Activated naive CD8-positive, alpha-beta T cell treated with anti-CD3 and anti-CD28 coated beads for 36 hours (primary cell): ENCODE data around the gene GPC6. TPM values are rescaled to one million over a fixed set of nuclear protein-coding genes. Genes with fewer than 3 reads are reported as not detected.
"Not testable (repeated sequence)": the region's sequence is repeated elsewhere in the genome, so short reads cannot be mapped to it uniquely, and the experiment has no call there.

Experiments used
- DNase-seq: peaks from one replicate; pipeline ENCODE4 v3.0.0; 2021
- H3K27ac Mint-ChIP-seq: one replicate; pipeline ENCODE4 v1.8.0; 2022; ENCODE audit warnings: mild to moderate bottlenecking, moderate library complexity, mixed read lengths
- H3K27me3 Mint-ChIP-seq: one replicate; pipeline ENCODE4 v1.8.0; 2022; ENCODE audit warnings: mild to moderate bottlenecking, mixed read lengths
- H3K36me3 Mint-ChIP-seq: one replicate; pipeline ENCODE4 v1.8.0; 2021; ENCODE audit warnings: mild to moderate bottlenecking, mixed read lengths
- H3K4me1 Mint-ChIP-seq: one replicate; pipeline ENCODE4 v1.8.0; 2021; ENCODE audit warnings: mixed read lengths
- H3K4me3 Mint-ChIP-seq: one replicate; pipeline ENCODE4 v1.8.0; 2022; ENCODE audit warnings: mild to moderate bottlenecking, moderate library complexity, mixed read lengths
- H3K9me3 Mint-ChIP-seq: one replicate; pipeline ENCODE4 v1.8.0; 2022; ENCODE audit warnings: mixed read lengths
- total RNA-seq, 2 experiments: library from RNA; stranded (reverse); gene quantifications; one replicate each; pipeline ENCODE4 v1.2.3, GENCODE V29; 2021

Gene GPC6
- total RNA-seq, 2 experiments from 2014 or later: not detected

DNA sequence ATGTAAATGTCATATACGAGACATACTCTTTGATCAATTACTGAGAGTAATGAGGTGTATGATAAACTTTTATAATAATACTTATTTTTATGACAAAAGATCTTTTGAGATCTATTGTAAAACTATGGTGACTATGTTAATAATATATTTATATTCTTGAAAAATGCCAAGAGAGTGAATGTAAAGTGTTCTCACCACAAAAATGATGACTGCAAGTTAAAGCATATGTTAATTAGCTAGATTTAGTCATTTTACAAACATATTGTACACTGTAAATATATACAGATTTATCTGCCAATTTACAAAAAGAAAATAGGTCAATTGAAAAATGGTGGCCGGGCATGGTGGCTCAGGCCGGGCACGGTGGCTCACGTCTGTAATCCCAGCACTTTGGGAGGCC, 81.0 kb downstream of the GPC6 start:
- Mint-ChIP-seq H3K9me3 (no peaks in the 10 kb centered on the region), H3K4me1 (no peaks in the 10 kb centered on the region), H3K27me3 (no peaks in the 10 kb centered on the region), H3K27ac (no peak overlapping the region), H3K4me3 (no peak overlapping the region), H3K36me3 (no peaks in the 10 kb centered on the region)
- no peak for DNase-seq

DNA sequence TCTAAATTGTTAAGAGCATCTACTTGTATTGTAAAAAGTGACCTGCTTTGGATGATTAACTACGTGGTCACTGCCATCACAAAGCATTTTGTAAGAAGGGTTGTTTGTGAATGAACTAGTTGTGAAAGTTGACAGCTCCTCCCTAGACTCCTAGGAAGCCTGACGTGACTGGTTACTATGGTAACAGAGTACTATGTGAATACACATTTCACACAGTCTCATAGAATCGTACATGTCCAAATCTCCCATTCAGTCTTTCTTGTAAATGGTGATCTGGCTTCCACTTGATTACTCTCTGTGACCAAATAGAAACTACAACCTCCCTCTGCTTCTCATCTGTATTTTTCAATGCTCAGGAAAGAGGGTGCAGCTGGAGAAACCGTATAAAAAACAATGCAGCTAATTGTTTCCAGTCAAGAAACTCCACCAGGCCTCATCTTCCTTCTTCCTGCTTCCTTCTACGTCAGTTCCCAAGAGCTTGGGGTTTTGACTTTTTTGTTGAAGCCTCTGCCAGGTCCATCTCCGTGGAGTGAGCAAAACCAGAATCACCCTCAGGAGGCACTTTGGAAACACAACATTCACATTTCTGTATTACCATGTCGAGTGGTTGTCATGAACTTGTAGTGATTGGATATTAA, 83.4 kb downstream of the GPC6 start:
- Mint-ChIP-seq H3K9me3 (peaks cover 1% of the 10 kb centered on the region), H3K27me3 (no peaks in the 10 kb centered on the region), H3K4me1 (no peaks in the 10 kb centered on the region), H3K36me3 (no peaks in the 10 kb centered on the region), H3K27ac (no peak overlapping the region), H3K4me3 (no peak overlapping the region)
- DNase-seq: no peak

DNA sequence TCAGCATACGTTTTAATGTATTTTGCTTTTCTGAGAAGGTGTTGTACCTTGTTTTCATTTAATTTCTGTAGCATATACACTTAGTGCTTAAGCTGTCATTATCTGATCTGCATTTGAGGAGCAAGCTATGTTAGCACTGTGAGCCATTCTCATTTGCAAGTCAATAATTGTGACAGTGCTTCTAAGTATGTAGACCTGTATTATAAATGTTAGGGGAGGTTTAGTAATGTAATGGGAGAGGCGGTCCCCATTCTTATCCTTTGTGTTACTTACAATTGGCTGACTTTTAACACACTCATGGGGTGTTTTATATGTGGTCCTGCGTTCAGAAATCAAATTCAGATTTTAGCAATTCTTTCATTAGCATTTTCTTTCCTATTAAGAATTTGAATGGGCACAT, 90.2 kb downstream of the GPC6 start:
- Mint-ChIP-seq H3K36me3 (no peaks in the 10 kb centered on the region), H3K27ac (no peak overlapping the region), H3K9me3 (peaks cover 1% of the 10 kb centered on the region), H3K4me3 (no peak overlapping the region), H3K27me3 (peaks cover 3% of the 10 kb centered on the region), H3K4me1 (no peaks in the 10 kb centered on the region)
- DNase-seq: no peak

DNA sequence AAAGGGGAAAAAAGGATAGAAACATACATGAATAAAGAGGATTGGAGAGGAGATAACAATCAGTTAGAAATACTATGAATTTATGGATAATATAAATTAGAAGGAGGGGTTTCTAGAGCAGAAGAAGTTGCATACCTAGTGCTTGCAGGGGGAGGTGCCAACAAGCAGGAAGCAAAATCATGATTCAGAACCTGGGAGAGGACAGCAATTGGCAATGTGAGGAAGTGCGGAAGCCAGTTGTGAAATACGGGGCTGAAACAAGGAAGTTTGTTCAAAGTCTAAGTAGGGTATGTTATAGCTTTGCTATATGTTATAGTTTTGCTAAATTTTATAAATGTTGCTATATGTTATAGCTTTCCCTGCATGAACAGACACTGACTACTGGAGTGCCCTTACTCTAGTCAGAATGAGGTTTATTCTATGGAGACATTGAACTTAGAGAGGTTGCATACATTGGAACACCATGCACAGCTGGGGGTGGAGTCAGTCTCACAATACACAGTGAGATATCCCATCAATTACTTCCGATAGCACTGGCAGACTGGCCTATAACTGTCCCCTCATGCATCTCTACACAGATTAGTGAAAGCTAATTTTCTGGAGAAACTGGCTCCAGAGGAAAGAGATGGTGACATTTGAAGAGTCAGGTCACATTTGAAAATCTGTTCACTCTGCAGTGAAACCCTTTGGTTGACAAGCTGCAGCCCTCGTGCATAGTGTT, 92.1 kb downstream of the GPC6 start:
- Mint-ChIP-seq H3K27me3 (peaks cover 3% of the 10 kb centered on the region), H3K27ac (no peak overlapping the region), H3K9me3 (peaks cover 1% of the 10 kb centered on the region), H3K4me1 (no peaks in the 10 kb centered on the region), H3K36me3 (no peaks in the 10 kb centered on the region), H3K4me3 (no peak overlapping the region)
- DNase-seq: no peak

DNA sequence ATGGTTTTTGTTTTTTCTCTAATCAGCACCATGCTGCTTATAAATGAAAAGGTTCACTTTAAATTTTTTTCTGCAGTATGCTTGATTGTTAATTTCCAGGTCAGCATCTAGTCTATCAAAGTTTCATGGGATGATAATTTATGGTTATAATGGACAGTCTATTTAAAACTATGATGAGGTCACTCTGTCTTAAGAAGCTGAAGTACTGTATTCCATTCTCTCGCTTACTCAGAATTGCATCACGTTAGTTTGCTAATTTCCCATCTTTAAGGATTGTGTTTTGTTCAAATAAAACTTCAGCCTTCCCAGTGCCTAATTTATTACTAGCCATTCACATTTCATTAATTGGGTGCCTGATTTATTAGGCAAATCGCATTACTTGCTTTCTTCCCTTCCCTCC, 94.3 kb downstream of the GPC6 start:
- Mint-ChIP-seq H3K9me3 (peaks cover 3% of the 10 kb centered on the region), H3K27ac (no peak overlapping the region), H3K4me1 (no peaks in the 10 kb centered on the region), H3K36me3 (no peaks in the 10 kb centered on the region), H3K27me3 (peaks cover 3% of the 10 kb centered on the region), H3K4me3 (no peak overlapping the region)
- no peak for DNase-seq

DNA sequence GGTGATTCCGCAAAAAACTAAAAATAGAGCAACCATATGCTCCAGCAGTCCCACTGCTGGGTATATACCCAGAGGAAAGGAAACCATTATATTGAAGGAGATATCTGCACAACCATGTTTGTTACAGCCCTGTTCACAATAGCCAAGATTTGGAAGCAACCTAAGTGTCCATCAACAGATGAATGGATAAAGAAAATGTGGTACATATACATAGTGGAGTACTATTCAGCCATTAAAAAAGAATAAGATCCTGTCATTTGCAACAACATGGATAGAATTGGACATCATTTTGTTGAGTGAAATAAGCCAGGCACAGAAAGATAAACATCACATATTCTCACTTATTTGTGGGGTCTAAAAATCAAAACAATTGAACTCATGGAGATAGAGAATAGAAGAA, 97.3 kb downstream of the GPC6 start:
- not testable (repeated sequence) for H3K27ac Mint-ChIP-seq, H3K4me3 Mint-ChIP-seq, DNase-seq, H3K27me3 Mint-ChIP-seq, H3K9me3 Mint-ChIP-seq, H3K4me1 Mint-ChIP-seq, H3K36me3 Mint-ChIP-seq

DNA sequence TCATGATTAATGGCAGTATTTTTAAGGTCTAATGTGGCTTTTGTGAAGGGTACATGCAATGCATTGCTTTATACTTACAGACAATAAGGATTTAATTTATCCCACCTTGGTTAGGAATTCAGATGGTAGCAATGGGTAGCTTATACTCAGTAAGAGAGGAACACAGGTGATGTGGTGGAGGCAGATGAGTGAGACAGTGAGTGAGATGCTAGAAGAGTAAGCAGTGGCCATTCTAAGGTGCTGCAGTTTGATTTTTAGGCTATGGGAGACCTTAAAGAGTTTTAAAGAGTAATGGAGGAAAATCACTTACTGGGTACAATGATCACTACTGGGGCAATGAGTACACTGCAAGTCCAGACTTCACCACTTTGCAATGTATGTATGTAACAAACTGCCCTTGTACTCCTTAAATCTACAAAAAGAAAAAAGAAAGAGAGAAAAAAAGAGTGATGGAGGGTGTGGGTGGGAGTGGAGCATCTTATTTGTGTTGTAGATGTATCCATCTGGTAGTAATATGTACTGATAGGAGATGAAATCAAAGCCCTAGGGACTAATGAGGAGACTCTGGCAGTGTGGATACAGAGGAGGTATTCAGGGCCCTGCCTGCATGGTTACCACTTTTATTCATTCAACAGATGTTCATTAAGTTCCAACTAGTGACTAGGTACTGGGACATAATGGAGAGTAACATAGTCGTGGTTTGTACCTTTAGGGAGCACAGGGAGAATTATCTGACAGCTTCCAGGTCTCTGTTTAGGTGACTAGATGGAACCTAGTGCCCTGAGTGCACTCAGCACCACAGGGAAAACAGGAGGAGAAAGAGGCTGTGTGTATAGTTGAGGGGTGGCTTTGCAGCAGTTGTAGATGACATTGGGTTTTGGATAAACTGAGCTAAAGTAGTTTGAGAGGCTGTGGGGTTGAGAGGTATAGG, 99.0 kb downstream of the GPC6 start:
- no peak overlapping the region for H3K4me3 Mint-ChIP-seq
- DNase-seq: no peak
- H3K27ac Mint-ChIP-seq: no peak overlapping the region
- H3K9me3 Mint-ChIP-seq: peaks cover 3% of the 10 kb centered on the region
- H3K27me3 Mint-ChIP-seq: no peaks in the 10 kb centered on the region
- no peaks in the 10 kb centered on the region for H3K36me3 Mint-ChIP-seq
- no peaks in the 10 kb centered on the region for H3K4me1 Mint-ChIP-seq

DNA sequence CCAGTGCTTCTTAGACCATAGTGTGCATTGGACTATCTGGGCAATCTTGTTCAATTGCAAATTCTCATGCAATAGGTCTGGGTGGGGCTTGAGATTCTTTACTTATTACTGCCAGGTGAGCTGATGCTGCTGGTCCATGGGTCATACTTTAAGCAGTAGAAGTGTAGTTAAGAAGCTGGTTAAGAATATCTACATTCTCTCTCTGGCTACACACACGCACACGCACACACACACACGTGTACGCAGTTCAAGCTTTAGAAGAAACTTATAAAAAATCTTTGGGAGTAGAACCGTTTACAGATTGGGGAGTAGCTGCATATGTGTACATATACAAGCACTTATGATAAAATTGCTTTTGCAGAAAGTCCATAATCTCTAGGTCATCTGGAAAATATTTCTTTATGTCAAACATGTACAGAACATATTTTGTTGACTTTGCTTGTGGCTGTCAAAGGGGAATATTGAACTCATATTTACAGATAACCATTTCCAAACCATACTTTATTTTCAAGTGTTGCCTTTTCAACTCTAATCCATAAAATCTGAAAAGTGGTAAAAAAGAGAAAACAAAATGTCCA, 99.7 kb downstream of the GPC6 start:
- no peak for DNase-seq
- H3K36me3 Mint-ChIP-seq: no peaks in the 10 kb centered on the region

DNA sequence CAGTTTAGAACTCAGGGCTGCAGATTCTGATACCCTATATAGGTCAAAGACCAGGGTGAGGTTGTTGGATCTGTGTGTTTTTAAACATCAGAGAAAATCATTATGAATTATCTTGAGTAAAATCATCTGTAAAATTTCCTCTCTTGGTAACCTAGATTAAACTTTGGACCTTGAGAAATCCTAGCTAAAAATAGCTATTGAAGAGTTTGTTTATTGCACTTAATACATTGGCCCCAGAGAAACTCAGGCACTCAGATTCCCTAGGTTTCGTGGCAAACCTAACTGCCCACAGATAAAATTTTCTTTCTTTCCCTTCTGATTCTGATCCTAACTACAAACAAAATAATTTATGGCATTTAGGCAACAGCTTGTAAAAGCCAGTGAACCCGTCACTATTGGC, 102.3 kb downstream of the GPC6 start:
- Mint-ChIP-seq H3K36me3 (no peaks in the 10 kb centered on the region), H3K27ac (no peak overlapping the region), H3K4me3 (no peak overlapping the region), H3K27me3 (no peaks in the 10 kb centered on the region), H3K9me3 (peaks cover 2% of the 10 kb centered on the region), H3K4me1 (no peaks in the 10 kb centered on the region)
- no peak for DNase-seq

More for the DNA sequence above, 99.7 kb downstream of the GPC6 start:
- H3K9me3 Mint-ChIP-seq: peaks cover 3% of the 10 kb centered on the region
- no peak overlapping the region for H3K4me3 Mint-ChIP-seq
- no peaks in the 10 kb centered on the region for H3K27me3 Mint-ChIP-seq
- H3K4me1 Mint-ChIP-seq: no peaks in the 10 kb centered on the region
- no peak overlapping the region for H3K27ac Mint-ChIP-seq

DNA sequence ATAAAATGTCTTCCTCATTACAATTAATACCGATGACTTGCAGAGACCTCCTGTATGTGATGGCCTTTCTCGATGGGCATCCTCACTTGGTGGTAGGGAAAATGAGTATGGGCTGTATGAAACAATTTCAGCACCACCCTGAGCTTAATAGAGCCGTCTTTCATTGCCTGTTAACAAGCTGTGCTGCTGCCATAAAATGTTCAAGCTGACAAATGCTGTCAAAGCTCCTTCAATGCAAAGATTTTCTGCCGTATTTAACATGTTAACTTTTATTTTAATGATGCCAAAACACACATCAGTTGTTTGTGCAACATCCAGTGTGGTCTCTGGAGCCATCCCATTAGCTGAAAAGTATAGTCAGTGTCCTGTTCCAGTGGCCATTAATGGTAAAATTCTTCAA, 110.1 kb downstream of the GPC6 start:
- DNase-seq: no peak
- H3K4me1 Mint-ChIP-seq: no peaks in the 10 kb centered on the region
- H3K27ac Mint-ChIP-seq: no peak overlapping the region
- H3K27me3 Mint-ChIP-seq: no peaks in the 10 kb centered on the region
- H3K4me3 Mint-ChIP-seq: no peak overlapping the region
- H3K36me3 Mint-ChIP-seq: no peaks in the 10 kb centered on the region
- peaks cover 2% of the 10 kb centered on the region for H3K9me3 Mint-ChIP-seq

DNA sequence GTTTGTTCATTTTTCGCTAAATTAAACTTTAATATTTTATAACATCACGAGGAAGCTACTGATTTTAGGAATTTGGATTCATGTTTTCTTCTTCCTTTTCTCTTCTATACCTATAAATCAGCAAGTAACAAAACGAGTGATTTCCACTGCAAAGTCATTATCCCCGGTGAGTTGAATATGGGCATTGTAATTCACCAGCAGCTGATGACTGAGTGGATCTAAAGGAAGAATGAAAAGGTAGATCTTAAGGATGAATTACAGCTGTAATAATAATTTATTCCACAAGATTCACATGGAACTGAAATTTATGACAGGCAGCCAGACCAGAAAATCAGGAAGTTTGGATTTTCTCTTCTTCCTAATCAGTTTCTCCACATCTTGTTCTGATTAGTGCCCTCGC, 111.4 kb downstream of the GPC6 start:
- Mint-ChIP-seq H3K36me3 (no peaks in the 10 kb centered on the region), H3K27ac (no peak overlapping the region), H3K4me3 (no peak overlapping the region), H3K9me3 (peaks cover 6% of the 10 kb centered on the region), H3K27me3 (no peaks in the 10 kb centered on the region), H3K4me1 (no peaks in the 10 kb centered on the region)
- DNase-seq: no peak

DNA sequence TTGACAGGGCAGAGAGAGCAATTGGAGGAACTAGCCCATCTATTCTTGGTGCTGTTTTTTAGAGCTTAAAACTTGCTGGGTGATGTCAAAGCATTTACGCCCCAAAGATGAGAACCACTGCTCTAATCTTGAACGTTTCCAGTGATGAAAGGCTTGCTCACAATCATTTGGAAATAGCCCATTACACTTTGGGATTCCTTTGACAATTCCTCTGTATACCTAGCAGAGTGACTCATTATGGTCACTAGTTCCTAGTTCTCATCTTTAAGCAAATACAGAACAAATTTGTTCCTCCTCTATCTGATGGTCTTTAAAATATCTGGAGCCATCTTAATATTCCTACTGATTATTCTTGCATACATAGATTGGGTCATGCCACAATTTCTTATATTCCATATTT, 112.3 kb downstream of the GPC6 start:
- Mint-ChIP-seq H3K9me3 (peaks cover 6% of the 10 kb centered on the region), H3K27ac (no peak overlapping the region), H3K27me3 (no peaks in the 10 kb centered on the region), H3K4me3 (no peak overlapping the region), H3K36me3 (no peaks in the 10 kb centered on the region), H3K4me1 (no peaks in the 10 kb centered on the region)
- DNase-seq: no peak

DNA sequence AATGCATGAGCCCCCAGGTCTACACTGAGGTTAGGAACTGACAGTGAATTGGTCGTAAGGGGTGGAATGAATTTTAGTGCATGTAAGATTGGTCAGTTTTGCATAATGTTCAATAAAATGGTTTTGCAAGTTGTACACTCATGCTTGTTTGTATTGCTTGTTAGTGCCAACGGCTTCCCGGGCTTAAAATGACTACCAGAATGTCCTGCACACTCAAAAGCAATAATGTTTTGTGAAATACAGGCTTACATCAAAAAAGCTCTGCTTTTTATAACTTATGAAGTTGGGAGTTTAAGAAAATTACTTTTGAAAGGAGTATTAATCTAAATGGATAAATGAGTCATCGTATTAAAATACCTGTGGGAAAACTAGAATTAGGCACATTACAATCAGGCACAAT, 112.9 kb downstream of the GPC6 start:
- DNase-seq: no peak
- H3K4me3 Mint-ChIP-seq: no peak overlapping the region
- H3K27me3 Mint-ChIP-seq: no peaks in the 10 kb centered on the region
- H3K9me3 Mint-ChIP-seq: peaks cover 6% of the 10 kb centered on the region
- H3K27ac Mint-ChIP-seq: no peak overlapping the region
- H3K36me3 Mint-ChIP-seq: no peaks in the 10 kb centered on the region
- H3K4me1 Mint-ChIP-seq: no peaks in the 10 kb centered on the region

DNA sequence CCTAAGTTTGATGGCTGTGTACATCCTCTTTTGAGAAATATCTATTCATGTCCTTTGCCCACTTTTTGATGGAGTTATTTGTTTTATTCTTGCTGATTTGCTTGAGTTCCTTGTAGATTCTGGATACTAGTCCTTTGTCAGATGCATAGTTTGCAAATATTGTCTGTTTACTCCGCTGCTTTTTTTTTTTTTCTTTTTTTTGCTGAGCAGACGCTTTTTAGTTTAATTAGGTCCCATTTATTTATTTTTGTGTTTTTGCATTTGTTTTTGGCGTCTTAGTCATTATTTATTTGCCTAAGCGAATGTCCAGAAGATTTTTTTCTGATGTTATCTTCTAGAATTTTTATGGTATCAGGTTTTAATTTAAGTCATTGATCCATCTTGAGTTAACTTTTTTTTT, 114.9 kb downstream of the GPC6 start:
- no peak overlapping the region for H3K4me3 Mint-ChIP-seq
- no peaks in the 10 kb centered on the region for H3K4me1 Mint-ChIP-seq
- H3K27me3 Mint-ChIP-seq: no peaks in the 10 kb centered on the region
- H3K9me3 Mint-ChIP-seq: peaks cover 6% of the 10 kb centered on the region
- no peak for DNase-seq
- no peaks in the 10 kb centered on the region for H3K36me3 Mint-ChIP-seq
- H3K27ac Mint-ChIP-seq: no peak overlapping the region

DNA sequence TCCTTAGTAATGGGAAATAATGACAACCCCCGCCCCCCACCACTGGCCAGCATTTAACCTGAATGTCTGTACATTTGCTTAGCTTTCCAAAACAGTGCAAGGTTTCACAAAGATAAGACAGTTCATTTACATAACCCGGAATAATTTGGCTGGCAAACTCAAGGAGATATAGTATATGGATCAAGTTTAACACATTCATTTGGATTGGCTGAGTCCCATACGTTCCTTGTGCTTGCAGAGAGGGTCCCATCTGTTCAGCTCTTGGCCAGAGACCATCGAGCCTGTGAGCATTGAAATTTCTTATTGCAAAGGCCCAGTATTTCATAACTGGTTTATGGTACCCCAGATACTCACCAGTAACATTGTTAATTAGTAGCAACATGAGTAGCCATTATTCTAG, 116.5 kb downstream of the GPC6 start:
- no peaks in the 10 kb centered on the region for H3K4me1 Mint-ChIP-seq

More for the DNA sequence above, 116.5 kb downstream of the GPC6 start:
- H3K36me3 Mint-ChIP-seq: no peaks in the 10 kb centered on the region
- peaks cover 6% of the 10 kb centered on the region for H3K9me3 Mint-ChIP-seq
- H3K27ac Mint-ChIP-seq: no peak overlapping the region
- H3K27me3 Mint-ChIP-seq: no peaks in the 10 kb centered on the region
- DNase-seq: no peak
- no peak overlapping the region for H3K4me3 Mint-ChIP-seq
